OCI-LY3 (cell line): ENCODE results near the gene FANK1.

Source experiments
- H2AFZ ChIP-seq: fragments of 200-600, 300-600 bp; shearing (Covaris generic); 2 replicates; pipeline ENCODE4 v1.6.0; 2014; ENCODE audit warnings: antibody characterized with exemption, low read depth, low read length
- H3K27ac ChIP-seq: fragments of 200-600, 300-600 bp; sonication (generic); 2 replicates; pipeline ENCODE4 v1.5.1; 2014; ENCODE audit warnings: mild to moderate bottlenecking, low read length, moderate library complexity, mixed read lengths
- H3K27me3 ChIP-seq: fragments of 200-600, 300-600 bp; sonication (generic); 2 replicates; pipeline ENCODE4 v1.6.1; 2014; ENCODE audit warnings: low read depth, low read length, mixed read lengths
- H3K36me3 ChIP-seq: fragments of 200-600, 300-600 bp; sonication (generic); replicated peaks from 2 replicates; pipeline ENCODE3; 2014; ENCODE audit warnings: low read depth, low read length, mixed read lengths
- H3K4me1 ChIP-seq: fragments of 300-600, 200-600 bp; sonication (generic); 2 replicates; pipeline ENCODE4 v1.6.1; 2014; ENCODE audit warnings: low read length, mixed read lengths
- H3K4me2 ChIP-seq: fragments of 200-600, 300-600 bp; sonication (generic); 2 replicates; pipeline ENCODE4 v1.6.1; 2014; ENCODE audit warnings: low read length, mixed read lengths
- H3K4me3 ChIP-seq: fragments of 300-600, 200-600 bp; sonication (generic); 2 replicates; pipeline ENCODE4 v1.5.1; 2014; ENCODE audit warnings: antibody characterized with exemption, mild to moderate bottlenecking, low read length, moderate library complexity
- H3K79me2 ChIP-seq: fragments of 300-600, 200-600 bp; shearing (Covaris generic); 2 replicates; pipeline ENCODE4 v1.6.1; 2014; ENCODE audit warnings: mild to moderate bottlenecking, low read length, mixed read lengths
- H3K9ac ChIP-seq: fragments of 300-600, 200-600 bp; shearing (Covaris generic); 2 replicates; pipeline ENCODE4 v1.6.0; 2014; ENCODE audit warnings: mild to moderate bottlenecking, low read length, moderate library complexity
- H3K9me3 ChIP-seq: fragments of 200-600, 300-600 bp; shearing (Covaris generic); 2 replicates; pipeline ENCODE4 v1.6.1; 2014; ENCODE audit warnings: low read length, mixed read lengths; ENCODE audit not compliant: insufficient read depth
- H4K20me1 ChIP-seq: fragments of 200-600, 300-600 bp; sonication (generic); 2 replicates; pipeline ENCODE4 v1.6.1; 2016; ENCODE audit warnings: low read length, mixed read lengths; ENCODE audit not compliant: insufficient read depth
- CTCF ChIP-seq: fragments of 200-600, 300-600 bp; sonication (generic); IDR thresholded peaks from 2 replicates; pipeline ENCODE4 v1.5.1; 2014; ENCODE audit warnings: antibody characterized with exemption, low read length, low read depth
- EZH2phosphoT487 ChIP-seq: fragments of 200-600 bp; shearing (Covaris generic); IDR thresholded peaks from 2 replicates; pipeline ENCODE4 v1.6.1; 2018; ENCODE audit warnings: antibody characterized with exemption, mixed run types, low read depth

The FANK1 gene

GRCh38 chr10:126058104-126058503 lies 161.7 kb downstream of the FANK1 start:
- H4K20me1 ChIP-seq: no peaks in the 10 kb centered on the region
- H3K27ac ChIP-seq: no peak overlapping the region
- H3K4me3 ChIP-seq: no peak overlapping the region
- no peaks in the 10 kb centered on the region for H3K79me2 ChIP-seq
- H2AFZ ChIP-seq: no peak overlapping the region
- H3K4me1 ChIP-seq: peaks cover 6% of the 10 kb centered on the region
- H3K4me2 ChIP-seq: no peak overlapping the region
- H3K27me3 ChIP-seq: no peaks in the 10 kb centered on the region
- no peaks in the 10 kb centered on the region for H3K9me3 ChIP-seq
- no peak overlapping the region for H3K9ac ChIP-seq
- TF ChIP-seq EZH2phosphoT487: no peak
- no peak for TF ChIP-seq CTCF
- no peaks in the 10 kb centered on the region for H3K36me3 ChIP-seq

- H3K9me3 ChIP-seq: no peaks in the 10 kb centered on the region
- no peak overlapping the region for H3K27ac ChIP-seq
Observed at GRCh38 chr10:126058507-126058906, 162.1 kb downstream of the FANK1 start.

More at GRCh38 chr10:126058507-126058906, 162.1 kb downstream of the FANK1 start:
- H3K79me2 ChIP-seq: no peaks in the 10 kb centered on the region
- peaks cover 6% of the 10 kb centered on the region for H3K4me1 ChIP-seq
- no peak overlapping the region for H3K4me3 ChIP-seq
- no peak overlapping the region for H3K9ac ChIP-seq
- H3K36me3 ChIP-seq: no peaks in the 10 kb centered on the region
- no peaks in the 10 kb centered on the region for H4K20me1 ChIP-seq
- no peaks in the 10 kb centered on the region for H3K27me3 ChIP-seq
- no peak for TF ChIP-seq EZH2phosphoT487
- TF ChIP-seq CTCF: no peak
- H2AFZ ChIP-seq: no peak overlapping the region
- H3K4me2 ChIP-seq: no peak overlapping the region
